HG03025 (cell line): ENCODE measurements around the gene ADAMTS13.
A peak's percentile ranks its signal among the peaks of the same experiment; 100 is the strongest.

ENCODE experiments used
- ATAC-seq: cut with Tn5 transposase; IDR thresholded peaks from one replicate; pipeline ENCODE4 v1.9.1; 2021; ENCODE audit warnings: mild to moderate bottlenecking, moderate library complexity; ENCODE audit not compliant: unreplicated experiment, low FRiP score

The ADAMTS13 gene

DNA sequence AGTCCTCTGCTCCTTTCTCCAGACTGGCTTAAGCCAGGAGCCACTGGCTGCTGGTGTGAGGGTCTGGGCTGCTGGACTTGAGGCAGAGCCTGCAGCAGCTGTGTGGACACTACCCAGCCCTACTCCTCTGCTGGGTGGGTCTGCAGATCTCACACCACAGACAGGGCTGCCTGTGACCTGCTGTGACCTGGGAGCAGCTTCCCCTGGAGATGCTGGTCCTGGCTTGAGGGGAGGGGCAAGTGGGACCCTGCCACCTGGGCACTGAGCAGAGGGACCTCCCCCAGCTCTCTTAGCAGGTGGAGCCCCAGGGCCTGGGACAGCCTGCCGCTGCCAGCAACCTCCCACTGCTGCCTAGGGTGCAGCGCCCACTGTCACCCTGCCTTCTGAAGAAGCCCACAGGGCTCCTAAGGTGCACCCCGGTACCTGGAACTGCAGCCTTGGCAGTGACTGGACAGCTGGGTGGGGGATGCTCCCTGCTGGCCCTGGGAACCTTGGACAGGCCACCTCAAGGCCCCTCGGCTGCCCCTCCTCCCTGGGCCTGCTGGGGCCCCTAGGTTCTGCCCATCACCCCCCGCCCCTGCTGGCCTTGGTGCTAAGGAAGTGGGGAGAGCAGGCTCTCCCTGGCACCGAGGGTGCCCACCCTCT is 46.7 kb downstream of the ADAMTS13 start:
- no peak for ATAC-seq

GRCh38 chr9:133470427-133470924 is 48.3 kb downstream of the ADAMTS13 start:
- no peak for ATAC-seq

GRCh38 chr9:133470988-133471387 is 48.8 kb downstream of the ADAMTS13 start:
- ATAC-seq, result no peak

DNA sequence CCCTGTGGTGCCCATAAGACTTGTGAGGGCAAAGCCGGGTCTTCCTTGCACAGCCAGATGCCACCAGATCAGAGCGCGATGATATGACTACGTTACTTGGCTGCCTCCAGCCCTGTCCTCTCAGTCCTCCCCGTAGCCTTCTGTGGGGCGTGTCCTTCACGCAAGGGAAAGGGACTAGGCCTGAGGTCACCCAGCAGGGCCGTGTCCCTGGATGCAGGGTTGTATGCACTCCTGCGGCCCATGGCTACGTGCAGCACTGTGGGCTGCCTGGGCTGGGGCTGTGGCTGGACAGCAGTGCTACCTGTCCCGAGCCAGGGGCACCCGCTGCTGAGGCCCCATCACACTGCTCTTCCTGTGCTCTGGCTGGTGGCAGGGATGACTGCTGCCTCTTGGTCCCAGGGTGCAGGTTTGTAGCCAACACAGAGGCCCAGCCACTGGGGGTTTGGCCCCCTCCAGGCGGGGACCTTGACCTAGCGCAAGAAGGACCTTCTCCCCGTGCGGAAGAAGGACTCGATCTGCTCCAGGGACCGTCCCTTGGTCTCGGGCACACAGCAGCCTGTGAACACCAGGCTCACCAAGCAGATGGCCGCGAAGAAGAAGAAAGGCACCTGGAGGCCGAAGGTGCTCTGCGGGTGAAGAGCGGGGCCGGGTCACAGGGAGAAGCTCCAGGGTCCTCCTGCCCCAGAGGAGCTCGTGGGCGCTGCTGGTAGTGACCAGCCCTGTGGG is 49.5 kb downstream of the ADAMTS13 start:
- ATAC-seq, result no peak

GRCh38 chr9:133472277-133472645 is 50.1 kb downstream of the ADAMTS13 start:
- ATAC-seq, result no peak

DNA sequence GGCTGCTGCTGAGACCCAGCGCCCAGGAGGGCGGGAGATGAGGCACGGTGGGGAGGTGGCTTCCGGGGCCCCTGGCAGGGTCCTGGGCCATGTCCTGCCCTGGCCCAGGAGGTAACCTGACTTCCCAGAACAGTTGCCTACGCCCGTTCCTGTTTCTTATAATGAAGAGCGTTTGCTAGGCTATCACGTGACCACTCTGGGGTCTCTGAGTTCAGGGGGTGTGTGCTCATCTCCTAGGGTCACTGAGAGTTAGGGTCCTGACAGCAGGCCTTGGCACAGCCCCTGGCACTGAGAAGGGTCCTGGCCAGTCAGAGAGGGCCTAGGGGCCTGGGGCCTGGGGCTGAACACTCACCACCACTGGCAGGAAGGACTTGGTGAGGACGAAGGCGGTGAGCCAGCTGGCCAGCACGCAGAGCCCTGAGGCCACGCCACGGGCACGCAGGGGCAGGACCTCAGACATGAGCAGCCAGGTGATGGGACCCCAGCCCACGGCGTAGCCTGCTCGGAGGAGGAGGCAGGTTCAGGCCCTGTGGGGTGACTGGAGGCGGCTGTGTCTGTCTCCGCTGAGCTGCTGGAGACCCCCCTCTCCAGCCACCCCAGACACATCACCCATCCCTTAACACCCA is 50.7 kb downstream of the ADAMTS13 start:
- ATAC-seq, result no peak

- ATAC-seq, result no peak
Measured at GRCh38 chr9:133473743-133474142, 51.6 kb downstream of the ADAMTS13 start.

DNA sequence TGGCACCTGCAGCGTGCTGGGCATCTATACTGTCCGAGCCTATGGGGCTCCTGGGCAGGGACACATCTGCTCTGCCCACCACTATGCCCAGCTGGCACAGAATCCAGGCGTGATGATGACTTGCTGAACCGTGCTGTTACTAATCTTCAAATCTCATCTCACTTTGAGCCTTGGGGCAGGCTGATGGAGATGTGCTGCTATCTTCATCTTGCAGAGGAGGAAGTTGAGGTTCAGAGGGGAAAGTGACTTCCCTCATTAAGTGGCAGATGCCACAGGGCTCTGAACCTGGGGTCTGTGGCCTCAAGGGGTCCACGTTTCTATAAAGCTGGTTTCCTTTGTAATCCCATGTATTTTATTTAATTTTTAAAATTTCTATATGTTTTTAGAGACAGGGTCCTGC is 52.0 kb downstream of the ADAMTS13 start:
- no peak for ATAC-seq

GRCh38 chr9:133474853-133475252 is 52.7 kb downstream of the ADAMTS13 start:
- no peak for ATAC-seq

GRCh38 chr9:133475292-133476012 is 53.3 kb downstream of the ADAMTS13 start:
- ATAC-seq, result no peak

DNA sequence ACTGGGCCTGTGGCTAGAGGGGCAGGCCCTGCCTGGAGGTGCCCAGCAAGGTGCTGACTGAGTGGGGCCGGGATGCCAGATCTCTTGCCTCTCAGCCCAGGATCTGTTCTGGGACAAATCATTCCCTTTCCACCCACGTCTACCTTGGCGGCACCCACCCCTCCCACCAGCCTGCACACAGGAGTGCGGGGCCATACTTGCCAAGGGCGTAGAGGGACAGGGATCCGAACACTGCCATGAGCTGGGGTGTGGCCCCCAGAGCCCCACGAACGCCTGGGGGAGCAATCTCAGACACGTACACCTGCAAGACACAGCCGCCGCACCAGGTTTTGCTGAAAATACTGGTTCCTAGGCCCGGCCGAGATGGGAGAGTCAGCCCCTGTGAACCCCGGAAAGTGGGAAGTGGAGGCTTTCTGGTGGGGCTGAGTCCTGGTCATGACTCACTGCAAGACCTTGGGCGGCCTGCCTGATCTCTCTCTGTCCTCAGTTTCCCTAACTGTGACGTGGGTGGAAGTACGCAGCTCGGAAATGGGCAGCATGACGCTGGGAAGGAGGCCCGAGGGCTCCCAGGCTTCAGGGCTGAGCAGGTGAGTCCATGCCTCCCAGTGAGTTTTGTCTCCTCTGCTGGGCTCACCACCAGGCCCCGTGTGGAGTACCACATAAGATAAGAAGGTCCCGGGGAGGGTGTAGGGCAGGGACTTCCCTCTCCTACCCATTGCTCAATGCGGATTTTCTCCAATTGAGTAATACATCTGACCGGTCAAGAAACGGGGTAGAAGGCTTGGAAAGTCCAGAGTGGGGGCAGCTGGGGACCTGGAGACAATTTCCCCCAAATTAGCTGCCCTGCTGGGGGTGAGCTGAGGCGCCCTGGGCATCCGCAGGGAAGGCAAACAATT is 54.1 kb downstream of the ADAMTS13 start:
- no peak for ATAC-seq

GRCh38 chr9:133476941-133477340 is 54.8 kb downstream of the ADAMTS13 start:
- ATAC-seq, result no peak

GRCh38 chr9:133477461-133477860 is 55.3 kb downstream of the ADAMTS13 start:
- ATAC-seq, result no peak

GRCh38 chr9:133477992-133478850 is 56.1 kb downstream of the ADAMTS13 start:
- peak; percentile 28 for ATAC-seq

GRCh38 chr9:133478851-133479711 is 56.9 kb downstream of the ADAMTS13 start, which contains the start of gene SLC2A6:
Gene SLC2A6, minus strand, starts transcription at chr9:133479099. Its CDS starts 40 bp downstream, at chr9:133479059.
- ATAC-seq, result peak; percentile 79

- ATAC-seq, result no peak
Measured at GRCh38 chr9:133483611-133484010, 61.4 kb downstream of the ADAMTS13 start.

- ATAC-seq, result no peak
Measured at GRCh38 chr9:133484671-133485437, 62.7 kb downstream of the ADAMTS13 start.
